Kidney (tissue), 14 donors: ENCODE measurements around the gene TBC1D17. TPM values are rescaled to one million over a fixed set of nuclear protein-coding genes. Genes with fewer than 3 reads are reported as not detected.

Experiments used
- DNase-seq, 5 donors: peaks; one replicate each; pipeline ENCODE4 v3.0.0-alpha.2; 2013 to 2020
- FAIRE-seq: peaks from 2 replicates; lab custom pipeline; 2012; peaks lifted over from hg19 to GRCh38; lab: Jason Lieb, UNC
- H3K27ac ChIP-seq, 2 donors: one replicate each; pipeline ENCODE4 v1.7.0; 2013; ENCODE audit warnings: low read depth in 2 of 2, low read length in 2 of 2, inconsistent platforms in 1 of 2
- H3K27me3 ChIP-seq: one replicate; pipeline ENCODE4 v1.7.1; 2013; ENCODE audit warnings: low read length, inconsistent platforms; ENCODE audit not compliant: control insufficient read depth, insufficient read depth
- H3K36me3 ChIP-seq, 3 donors: one replicate each; pipeline versions ENCODE4 v1.7.0 to v1.7.1; 2013; ENCODE audit warnings: low read length in 3 of 3, control low read depth in 1 of 3, inconsistent platforms in 1 of 3; ENCODE audit not compliant: insufficient read depth in 3 of 3, control insufficient read depth in 2 of 3
- H3K4me1 ChIP-seq, 3 donors: one replicate each; pipeline versions ENCODE4 v1.7.0 to v1.7.1; 2013; ENCODE audit warnings: low read length in 3 of 3, inconsistent platforms in 1 of 3, low read depth in 1 of 3; ENCODE audit not compliant: control insufficient read depth in 2 of 3, insufficient read depth in 2 of 3
- H3K4me3 ChIP-seq, 3 donors: one replicate each; pipeline versions ENCODE4 v1.7.0 to v1.8.1; 2013; ENCODE audit warnings: low read length in 3 of 3, control low read depth in 1 of 3, inconsistent platforms in 1 of 3
- H3K9ac ChIP-seq, 3 donors: one replicate each; pipeline versions ENCODE4 v1.7.0 to v1.7.1; 2013; ENCODE audit warnings: low read length in 3 of 3, control low read depth in 1 of 3, inconsistent platforms in 1 of 3
- H3K9me3 ChIP-seq, 3 donors: one replicate each; pipeline versions ENCODE4 v1.7.0 to v1.7.1; 2013; ENCODE audit warnings: low read length in 3 of 3, control low read depth in 1 of 3, inconsistent platforms in 1 of 3; ENCODE audit not compliant: control insufficient read depth in 2 of 3, insufficient read depth in 1 of 3
- intact Hi-C: fragments of 100-400 bp; cut with DNase I; formaldehyde crosslinking; loops from one replicate; pipeline ENCODE4 v1.11.1; 2022
- polyA plus RNA-seq: library from polyadenylated mRNA; stranded (reverse); fragments of 350-450 nt; fragmentation: Illumina TruSeq; extraction: RNeasy Lipid Tissue Mini Kit (QIAGEN cat#74804); gene quantifications from one replicate; pipeline ENCODE4 v1.2.3, GENCODE V29; 2014; ENCODE audit warnings: low read depth, low replicate concordance; ENCODE audit not compliant: insufficient read depth
- total RNA-seq: library from RNA; stranded (reverse); fragmentation: NEBNext Ultra II Directional; extraction: Animal tissue kit (Norgen Biotek cat#: 25700); gene quantifications from one replicate; pipeline ENCODE4 v1.2.1, GENCODE V29; 2021
- TF ChIP-seq, protein P1 (sequence below): IDR thresholded peaks from 3 replicates; pipeline ENCODE4 v1.5.1; 2012; ENCODE audit warnings: mild to moderate bottlenecking, moderate library complexity, borderline replicate concordance; ENCODE audit not compliant: insufficient read depth; ENCODE audit errors: extremely low read depth
- donor health status: control.
- donor health status: control.
- donor health status: control.
- donor health status: control.
- donor health status: control.
- donor health status: DM: yes; HTN: yes; CAD: no.
- donor health status: Normal renal cell carcinoma (clear cell type).

TBC1D17 gene
- total and polyA plus RNA-seq, 2 donors from 2014 or later = 34.8 to 43.6 TPM

DNA sequence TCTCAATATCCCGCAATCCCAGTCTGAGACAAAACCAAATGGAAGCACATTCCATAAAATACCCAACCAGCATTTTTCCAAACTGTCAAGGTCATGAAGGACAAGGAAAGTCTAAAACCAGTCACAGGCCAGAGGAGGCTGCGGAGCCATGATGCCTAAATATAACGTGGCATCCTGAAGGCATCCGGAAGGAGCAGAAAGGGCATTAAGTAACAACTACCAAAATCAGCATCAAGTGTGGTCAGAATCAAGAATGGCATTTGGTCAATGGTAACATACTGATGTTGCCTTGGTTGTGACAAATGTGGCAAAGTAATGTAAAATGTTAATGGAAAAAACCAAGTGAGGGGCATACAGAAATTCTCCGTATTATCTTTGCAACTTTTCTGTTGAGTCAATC, 48.0 kb downstream of the TBC1D17 start:
- H3K27me3 ChIP-seq = no peaks in the 10 kb centered on the region
- H3K36me3 ChIP-seq = peaks cover 2 to 6% (median 6%) of the 10 kb centered on the region in 3 donors
- no peak overlapping the region for H3K4me3 ChIP-seq
- DNase-seq = no peak
- FAIRE-seq = no peak
- intact Hi-C loops = no loop called here
- H3K27ac ChIP-seq = no peak overlapping the region
- no peak overlapping the region for H3K9ac ChIP-seq
- TF ChIP-seq, protein P1, sequence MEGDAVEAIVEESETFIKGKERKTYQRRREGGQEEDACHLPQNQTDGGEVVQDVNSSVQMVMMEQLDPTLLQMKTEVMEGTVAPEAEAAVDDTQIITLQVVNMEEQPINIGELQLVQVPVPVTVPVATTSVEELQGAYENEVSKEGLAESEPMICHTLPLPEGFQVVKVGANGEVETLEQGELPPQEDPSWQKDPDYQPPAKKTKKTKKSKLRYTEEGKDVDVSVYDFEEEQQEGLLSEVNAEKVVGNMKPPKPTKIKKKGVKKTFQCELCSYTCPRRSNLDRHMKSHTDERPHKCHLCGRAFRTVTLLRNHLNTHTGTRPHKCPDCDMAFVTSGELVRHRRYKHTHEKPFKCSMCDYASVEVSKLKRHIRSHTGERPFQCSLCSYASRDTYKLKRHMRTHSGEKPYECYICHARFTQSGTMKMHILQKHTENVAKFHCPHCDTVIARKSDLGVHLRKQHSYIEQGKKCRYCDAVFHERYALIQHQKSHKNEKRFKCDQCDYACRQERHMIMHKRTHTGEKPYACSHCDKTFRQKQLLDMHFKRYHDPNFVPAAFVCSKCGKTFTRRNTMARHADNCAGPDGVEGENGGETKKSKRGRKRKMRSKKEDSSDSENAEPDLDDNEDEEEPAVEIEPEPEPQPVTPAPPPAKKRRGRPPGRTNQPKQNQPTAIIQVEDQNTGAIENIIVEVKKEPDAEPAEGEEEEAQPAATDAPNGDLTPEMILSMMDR = no peak
- no peaks in the 10 kb centered on the region for H3K9me3 ChIP-seq
- H3K4me1 ChIP-seq = peaks cover 3 to 12% (median 4%) of the 10 kb centered on the region in 3 donors

DNA sequence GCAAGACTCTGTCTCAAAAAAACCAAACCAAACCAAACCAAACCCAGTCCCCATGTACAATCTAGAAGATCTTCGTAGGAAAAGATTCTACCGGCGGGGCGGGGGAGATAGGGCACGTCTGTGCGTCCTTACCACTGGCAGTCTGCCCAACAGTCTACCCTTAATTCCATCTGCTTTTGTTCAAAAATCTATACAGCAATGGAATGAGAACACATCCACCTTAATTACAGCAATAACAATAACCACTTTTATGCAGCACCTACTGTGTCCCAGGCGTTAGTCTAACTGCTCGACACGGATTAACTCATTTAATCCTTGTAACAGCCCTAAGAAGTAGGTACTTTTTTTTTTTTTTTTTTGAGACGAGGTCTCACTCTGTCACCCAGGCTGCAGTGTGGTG, 49.0 kb downstream of the TBC1D17 start:
- H3K4me3 ChIP-seq = no peak overlapping the region
- H3K9me3 ChIP-seq = no peaks in the 10 kb centered on the region
- H3K27ac ChIP-seq = no peak overlapping the region
- intact Hi-C loops = no loop called here
- DNase-seq (peak in 1 of 5 donors; percentile 41), FAIRE-seq (no peak)
- TF ChIP-seq, protein P1 = no peak
- peaks cover 3 to 12% (median 4%) of the 10 kb centered on the region in 3 donors for H3K4me1 ChIP-seq
- no peak overlapping the region for H3K9ac ChIP-seq
- peaks cover 2 to 6% (median 6%) of the 10 kb centered on the region in 3 donors for H3K36me3 ChIP-seq
- no peaks in the 10 kb centered on the region for H3K27me3 ChIP-seq

DNA sequence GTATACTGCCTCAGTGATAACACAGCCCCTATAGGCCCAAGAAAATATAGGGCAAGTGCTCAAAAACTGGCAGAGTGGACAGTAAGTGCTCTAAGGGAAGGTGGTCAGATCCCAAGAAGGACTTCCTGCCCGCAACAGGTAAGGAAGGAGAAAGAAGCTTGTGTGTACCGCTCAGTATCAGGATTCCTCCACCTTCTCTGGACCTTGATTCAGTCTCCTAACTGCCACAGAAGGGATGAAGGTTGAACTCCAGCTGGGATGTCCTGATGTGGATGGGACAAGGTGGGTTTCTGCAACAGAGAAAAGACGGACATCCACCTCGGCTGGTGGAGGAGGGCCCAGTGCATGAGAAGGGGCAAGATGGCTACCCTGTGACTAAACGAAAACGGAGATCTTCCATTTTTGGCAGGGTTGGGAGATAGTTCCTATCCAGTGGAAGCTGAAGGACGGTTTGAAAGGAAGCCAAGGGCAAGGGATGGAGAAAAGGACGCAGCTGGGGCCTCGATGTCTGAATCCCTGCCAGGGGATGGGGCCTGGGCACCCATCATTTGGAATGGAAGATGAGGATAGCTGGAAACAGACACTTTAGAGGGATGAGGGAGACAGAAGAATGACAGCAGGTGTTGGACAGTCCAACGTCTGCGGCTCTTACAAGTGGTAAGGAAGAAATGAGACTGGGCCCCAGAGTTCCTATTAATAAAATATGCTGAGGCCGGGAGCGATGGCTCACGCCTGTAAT, 50.2 kb downstream of the TBC1D17 start:
- Histone ChIP-seq H3K36me3 (peaks cover 2 to 6% (median 6%) of the 10 kb centered on the region in 3 donors), H3K27ac (no peak overlapping the region), H3K4me1 (peaks cover 3 to 12% (median 4%) of the 10 kb centered on the region in 3 donors), H3K27me3 (no peaks in the 10 kb centered on the region), H3K9ac (peak overlapping the region in 1 of 3 donors; percentile 9), H3K9me3 (no peaks in the 10 kb centered on the region), H3K4me3 (peak overlapping the region in 1 of 3 donors; percentile 4)
- DNase-seq (peak in 1 of 5 donors; percentile 59), FAIRE-seq (no peak)
- intact Hi-C loops = no loop called here
- TF ChIP-seq, protein P1 = no peak
